OCI-LY3 (cell line): ENCODE data around the gene GRID2.
A peak's percentile ranks its signal among the peaks of the same experiment; 100 is the strongest.

Experiments
- H2AFZ ChIP-seq: fragments of 200-600, 300-600 bp; shearing (Covaris generic); 2 replicates; pipeline ENCODE4 v1.6.0; 2014; ENCODE audit warnings: antibody characterized with exemption, low read depth, low read length
- H3K27ac ChIP-seq: fragments of 200-600, 300-600 bp; sonication (generic); 2 replicates; pipeline ENCODE4 v1.5.1; 2014; ENCODE audit warnings: mild to moderate bottlenecking, low read length, moderate library complexity, mixed read lengths
- H3K27me3 ChIP-seq: fragments of 200-600, 300-600 bp; sonication (generic); 2 replicates; pipeline ENCODE4 v1.6.1; 2014; ENCODE audit warnings: low read depth, low read length, mixed read lengths
- H3K36me3 ChIP-seq: fragments of 200-600, 300-600 bp; sonication (generic); replicated peaks from 2 replicates; pipeline ENCODE3; 2014; ENCODE audit warnings: low read depth, low read length, mixed read lengths
- H3K4me1 ChIP-seq: fragments of 300-600, 200-600 bp; sonication (generic); 2 replicates; pipeline ENCODE4 v1.6.1; 2014; ENCODE audit warnings: low read length, mixed read lengths
- H3K4me2 ChIP-seq: fragments of 200-600, 300-600 bp; sonication (generic); 2 replicates; pipeline ENCODE4 v1.6.1; 2014; ENCODE audit warnings: low read length, mixed read lengths
- H3K4me3 ChIP-seq: fragments of 300-600, 200-600 bp; sonication (generic); 2 replicates; pipeline ENCODE4 v1.5.1; 2014; ENCODE audit warnings: antibody characterized with exemption, mild to moderate bottlenecking, low read length, moderate library complexity
- H3K79me2 ChIP-seq: fragments of 300-600, 200-600 bp; shearing (Covaris generic); 2 replicates; pipeline ENCODE4 v1.6.1; 2014; ENCODE audit warnings: mild to moderate bottlenecking, low read length, mixed read lengths
- H3K9ac ChIP-seq: fragments of 300-600, 200-600 bp; shearing (Covaris generic); 2 replicates; pipeline ENCODE4 v1.6.0; 2014; ENCODE audit warnings: mild to moderate bottlenecking, low read length, moderate library complexity
- H3K9me3 ChIP-seq: fragments of 200-600, 300-600 bp; shearing (Covaris generic); 2 replicates; pipeline ENCODE4 v1.6.1; 2014; ENCODE audit warnings: low read length, mixed read lengths; ENCODE audit not compliant: insufficient read depth
- H4K20me1 ChIP-seq: fragments of 200-600, 300-600 bp; sonication (generic); 2 replicates; pipeline ENCODE4 v1.6.1; 2016; ENCODE audit warnings: low read length, mixed read lengths; ENCODE audit not compliant: insufficient read depth
- EZH2phosphoT487 ChIP-seq: fragments of 200-600 bp; shearing (Covaris generic); IDR thresholded peaks from 2 replicates; pipeline ENCODE4 v1.6.1; 2018; ENCODE audit warnings: antibody characterized with exemption, mixed run types, low read depth
- TF ChIP-seq, protein P1 (sequence below): fragments of 200-600, 300-600 bp; sonication (generic); IDR thresholded peaks from 2 replicates; pipeline ENCODE4 v1.5.1; 2014; ENCODE audit warnings: antibody characterized with exemption, low read length, low read depth

The GRID2 gene

DNA sequence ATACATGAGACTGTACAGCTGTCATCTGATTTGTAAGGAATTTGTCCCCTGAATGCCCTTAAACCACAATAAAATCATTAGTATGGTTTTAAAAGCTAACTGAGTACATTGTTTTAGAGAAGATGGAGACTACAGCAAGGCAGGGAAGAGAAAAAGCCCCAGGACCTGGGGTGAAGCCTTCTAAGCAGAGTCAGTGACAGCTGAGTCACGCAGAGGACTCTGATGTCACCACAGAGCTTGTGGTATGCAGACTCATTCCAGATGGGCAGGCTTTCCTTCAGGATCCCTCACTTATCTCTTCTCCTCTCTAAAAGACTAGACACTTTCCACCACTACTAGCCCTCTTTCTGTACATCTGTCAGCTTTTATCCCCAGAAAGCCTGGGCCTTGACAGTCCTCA, 1427.7 kb downstream of the GRID2 start:
- Histone ChIP-seq H2AFZ (peak overlapping the region; percentile 39; the same call in 1 of the 2 replicates), H3K4me2 (no peak overlapping the region), H3K4me1 (no peaks in the 10 kb centered on the region), H4K20me1 (no peaks in the 10 kb centered on the region), H3K9ac (no peak overlapping the region), H3K4me3 (no peak overlapping the region), H3K27ac (no peak overlapping the region), H3K9me3 (no peaks in the 10 kb centered on the region), H3K27me3 (no peaks in the 10 kb centered on the region), H3K79me2 (no peaks in the 10 kb centered on the region), H3K36me3 (no peaks in the 10 kb centered on the region)
- TF ChIP-seq, protein P1, sequence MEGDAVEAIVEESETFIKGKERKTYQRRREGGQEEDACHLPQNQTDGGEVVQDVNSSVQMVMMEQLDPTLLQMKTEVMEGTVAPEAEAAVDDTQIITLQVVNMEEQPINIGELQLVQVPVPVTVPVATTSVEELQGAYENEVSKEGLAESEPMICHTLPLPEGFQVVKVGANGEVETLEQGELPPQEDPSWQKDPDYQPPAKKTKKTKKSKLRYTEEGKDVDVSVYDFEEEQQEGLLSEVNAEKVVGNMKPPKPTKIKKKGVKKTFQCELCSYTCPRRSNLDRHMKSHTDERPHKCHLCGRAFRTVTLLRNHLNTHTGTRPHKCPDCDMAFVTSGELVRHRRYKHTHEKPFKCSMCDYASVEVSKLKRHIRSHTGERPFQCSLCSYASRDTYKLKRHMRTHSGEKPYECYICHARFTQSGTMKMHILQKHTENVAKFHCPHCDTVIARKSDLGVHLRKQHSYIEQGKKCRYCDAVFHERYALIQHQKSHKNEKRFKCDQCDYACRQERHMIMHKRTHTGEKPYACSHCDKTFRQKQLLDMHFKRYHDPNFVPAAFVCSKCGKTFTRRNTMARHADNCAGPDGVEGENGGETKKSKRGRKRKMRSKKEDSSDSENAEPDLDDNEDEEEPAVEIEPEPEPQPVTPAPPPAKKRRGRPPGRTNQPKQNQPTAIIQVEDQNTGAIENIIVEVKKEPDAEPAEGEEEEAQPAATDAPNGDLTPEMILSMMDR: no peak
- TF ChIP-seq EZH2phosphoT487: no peak

DNA sequence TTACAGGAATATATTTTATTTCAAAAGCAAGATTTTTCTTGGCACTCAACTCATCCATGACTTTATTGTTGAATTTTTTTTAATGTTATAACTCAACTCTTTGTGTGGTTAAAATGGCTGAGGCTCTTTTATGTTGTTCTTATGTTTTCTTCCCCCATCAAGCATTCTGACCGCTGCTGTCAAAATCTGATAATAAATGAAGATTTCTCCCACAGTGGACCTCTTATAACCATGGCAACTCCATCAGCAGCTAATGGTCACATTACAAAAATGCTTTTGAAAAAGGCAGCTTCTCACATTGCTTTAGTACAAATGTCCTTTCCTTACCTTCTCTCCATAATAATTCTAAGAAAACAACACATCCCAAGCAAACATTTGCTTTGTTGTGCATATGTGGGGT, 1428.7 kb downstream of the GRID2 start:
- Histone ChIP-seq H3K27ac (no peak overlapping the region), H2AFZ (no peak overlapping the region), H3K4me2 (no peak overlapping the region), H3K4me3 (no peak overlapping the region), H3K9ac (no peak overlapping the region), H3K36me3 (no peaks in the 10 kb centered on the region), H4K20me1 (no peaks in the 10 kb centered on the region), H3K27me3 (no peaks in the 10 kb centered on the region), H3K79me2 (no peaks in the 10 kb centered on the region), H3K9me3 (no peaks in the 10 kb centered on the region), H3K4me1 (no peaks in the 10 kb centered on the region)
- TF ChIP-seq, protein P1: no peak
- TF ChIP-seq EZH2phosphoT487: no peak

DNA sequence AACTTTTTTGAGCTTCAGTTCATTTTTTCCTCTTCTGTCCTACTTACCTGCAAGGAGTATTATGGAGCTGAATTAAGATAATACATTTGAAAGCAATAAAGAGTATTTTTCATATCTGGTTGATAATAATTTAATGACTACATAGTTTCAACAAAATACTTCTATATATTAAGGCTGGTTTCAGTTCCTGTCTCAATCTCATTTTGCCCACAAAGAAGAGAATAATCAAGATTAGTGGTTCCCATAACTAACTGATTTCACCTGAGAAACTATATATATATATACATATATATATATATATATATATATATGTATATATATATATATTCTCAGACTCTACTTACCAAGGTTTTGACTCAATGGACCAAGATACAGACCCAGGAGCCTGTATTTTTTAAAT, 1437.1 kb downstream of the GRID2 start:
- peaks cover 18% of the 10 kb centered on the region for H3K4me1 ChIP-seq
- no peaks in the 10 kb centered on the region for H3K36me3 ChIP-seq
- H3K79me2 ChIP-seq: no peaks in the 10 kb centered on the region
- TF ChIP-seq, protein P1: no peak
- no peak for TF ChIP-seq EZH2phosphoT487
- H3K27me3 ChIP-seq: no peaks in the 10 kb centered on the region
- H3K4me3 ChIP-seq: no peak overlapping the region
- no peaks in the 10 kb centered on the region for H4K20me1 ChIP-seq
- H3K27ac ChIP-seq: no peak overlapping the region
- H2AFZ ChIP-seq: no peak overlapping the region
- no peak overlapping the region for H3K4me2 ChIP-seq
- H3K9me3 ChIP-seq: no peaks in the 10 kb centered on the region
- H3K9ac ChIP-seq: no peak overlapping the region

DNA sequence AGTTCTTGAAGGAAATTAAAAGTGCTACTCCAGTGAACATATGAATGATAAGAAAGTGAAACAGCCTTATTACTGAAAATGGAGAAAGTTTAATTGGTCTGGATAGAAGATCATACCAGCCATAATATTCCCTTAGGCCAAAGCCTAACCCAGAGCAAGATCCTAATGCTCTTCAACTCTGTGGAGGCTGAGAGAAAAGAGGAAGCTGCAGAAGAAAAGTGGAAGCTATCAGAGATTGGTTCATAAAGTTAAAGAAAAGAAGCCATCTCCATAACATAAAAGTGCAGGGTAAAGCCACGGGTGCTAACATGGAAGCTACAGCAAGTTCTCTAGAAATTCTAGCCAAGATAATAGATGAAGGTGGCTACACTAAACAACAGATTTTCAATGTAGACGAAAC, 1439.3 kb downstream of the GRID2 start:
- peaks cover 22% of the 10 kb centered on the region for H3K4me1 ChIP-seq
- no peaks in the 10 kb centered on the region for H3K9me3 ChIP-seq
- H4K20me1 ChIP-seq: no peaks in the 10 kb centered on the region
- TF ChIP-seq, protein P1: no peak
- no peak for TF ChIP-seq EZH2phosphoT487
- no peak overlapping the region for H3K9ac ChIP-seq
- no peaks in the 10 kb centered on the region for H3K36me3 ChIP-seq
- H3K27me3 ChIP-seq: no peaks in the 10 kb centered on the region
- H3K4me3 ChIP-seq: no peak overlapping the region
- H3K4me2 ChIP-seq: no peak overlapping the region
- no peak overlapping the region for H3K27ac ChIP-seq
- H3K79me2 ChIP-seq: no peaks in the 10 kb centered on the region
- peak overlapping the region; percentile 42; the same call in 1 of the 2 replicates for H2AFZ ChIP-seq
